ENCODE results near the gene LY9. TPM values are rescaled to one million over a fixed set of nuclear protein-coding genes. Genes with fewer than 3 reads are reported as not detected.
A peak's percentile ranks its signal among the peaks of the same experiment; 100 is the strongest.

LY9 gene
- total RNA-seq, 1 experiment from 2014 or later: not detected

GRCh38 chr1:160830321-160831153, 34.6 kb downstream of the LY9 start:
- peak; percentile 73 for DNase-seq (ENCODE audit: extremely low read depth, low read depth)

- peak; percentile 48 for DNase-seq (ENCODE audit: extremely low read depth, low read depth)
Measured at GRCh38 chr1:160834945-160835565, 39.1 kb downstream of the LY9 start.

- no peak for DNase-seq (ENCODE audit: extremely low read depth, low read depth)
Measured at GRCh38 chr1:160835751-160836150, 39.8 kb downstream of the LY9 start.

- DNase-seq (ENCODE audit: extremely low read depth, low read depth): no peak
Measured at GRCh38 chr1:160836561-160836960, 40.6 kb downstream of the LY9 start.

GRCh38 chr1:160836981-160837557, 41.1 kb downstream of the LY9 start:
- no peak for DNase-seq (ENCODE audit: extremely low read depth, low read depth)

- DNase-seq (ENCODE audit: extremely low read depth, low read depth): no peak
Measured at GRCh38 chr1:160837558-160838205, 41.7 kb downstream of the LY9 start.

GRCh38 chr1:160838888-160839287, 42.9 kb downstream of the LY9 start:
- no peak for DNase-seq (ENCODE audit: extremely low read depth, low read depth)

- DNase-seq (ENCODE audit: extremely low read depth, low read depth): no peak
Measured at GRCh38 chr1:160839746-160840145, 43.8 kb downstream of the LY9 start.

- DNase-seq (ENCODE audit: extremely low read depth, low read depth): no peak
Measured at GRCh38 chr1:160841079-160841478, 45.1 kb downstream of the LY9 start.

- DNase-seq (ENCODE audit: extremely low read depth, low read depth): no peak
Measured at GRCh38 chr1:160844447-160845232, 48.7 kb downstream of the LY9 start.

- DNase-seq (ENCODE audit: extremely low read depth, low read depth): no peak
Measured at GRCh38 chr1:160846281-160846680, 50.3 kb downstream of the LY9 start.

- no peak for DNase-seq (ENCODE audit: extremely low read depth, low read depth)
Measured at GRCh38 chr1:160850541-160850940, 54.6 kb downstream of the LY9 start.

- no peak for DNase-seq (ENCODE audit: extremely low read depth, low read depth)
Measured at GRCh38 chr1:160850993-160851392, 55.0 kb downstream of the LY9 start.

- DNase-seq (ENCODE audit: extremely low read depth, low read depth): no peak
Measured at GRCh38 chr1:160853014-160853413, 57.0 kb downstream of the LY9 start.

- DNase-seq (ENCODE audit: extremely low read depth, low read depth): no peak
Measured at GRCh38 chr1:160853754-160854153, 57.8 kb downstream of the LY9 start.

GRCh38 chr1:160855181-160855981, 59.4 kb downstream of the LY9 start:
- DNase-seq (ENCODE audit: extremely low read depth, low read depth): no peak

GRCh38 chr1:160858097-160858496, 62.1 kb downstream of the LY9 start:
- no peak for DNase-seq (ENCODE audit: extremely low read depth, low read depth)

GRCh38 chr1:160858507-160858906, 62.5 kb downstream of the LY9 start:
- no peak for DNase-seq (ENCODE audit: extremely low read depth, low read depth)

GRCh38 chr1:160859166-160859565, 63.2 kb downstream of the LY9 start:
- no peak for DNase-seq (ENCODE audit: extremely low read depth, low read depth)

Data from NCI-H460 (cell line).